Stimulated activated memory B cell treated with anti-CD40 and anti-IgM and Interleukin-4, amounts not matched to agents 10 μg/mL and 1 μg/mL and 100 μg/mL, for 72 hours (primary cell): ENCODE results near the gene CDH12.
"Not testable (repeated sequence)": the region's sequence is repeated elsewhere in the genome, so short reads cannot be mapped to it uniquely, and the experiment has no call there.

Experiments
- ATAC-seq: fragments of 150-1000 bp; cut with Tn5 transposase; 2 replicates; pipeline ENCODE4 v1.10.0; 2021
- H3K27ac Mint-ChIP-seq: one replicate; pipeline ENCODE4 v1.8.0; 2022; ENCODE audit warnings: mild to moderate bottlenecking, mixed read lengths
- H3K27me3 Mint-ChIP-seq: one replicate; pipeline ENCODE4 v1.8.0; 2022; ENCODE audit warnings: mixed read lengths
- H3K36me3 Mint-ChIP-seq: one replicate; pipeline ENCODE4 v1.8.0; 2022; ENCODE audit warnings: mixed read lengths
- H3K4me1 Mint-ChIP-seq: one replicate; pipeline ENCODE4 v1.8.0; 2022; ENCODE audit warnings: mixed read lengths
- H3K4me3 Mint-ChIP-seq: one replicate; pipeline ENCODE4 v1.8.0; 2022; ENCODE audit warnings: mild to moderate bottlenecking, moderate library complexity, mixed read lengths
- H3K9me3 Mint-ChIP-seq: one replicate; pipeline ENCODE4 v1.8.0; 2022; ENCODE audit warnings: mixed read lengths

CDH12 gene

GRCh38 chr5:22213703-22214495, 639.2 kb downstream of the CDH12 start:
- H3K36me3 Mint-ChIP-seq, H3K27ac Mint-ChIP-seq, H3K4me1 Mint-ChIP-seq, ATAC-seq, H3K9me3 Mint-ChIP-seq, H3K4me3 Mint-ChIP-seq, H3K27me3 Mint-ChIP-seq: not testable (repeated sequence)

GRCh38 chr5:22212254-22212991, 640.7 kb downstream of the CDH12 start:
- not testable (repeated sequence) for H3K4me1 Mint-ChIP-seq, ATAC-seq, H3K9me3 Mint-ChIP-seq, H3K27ac Mint-ChIP-seq, H3K4me3 Mint-ChIP-seq, H3K36me3 Mint-ChIP-seq, H3K27me3 Mint-ChIP-seq

DNA sequence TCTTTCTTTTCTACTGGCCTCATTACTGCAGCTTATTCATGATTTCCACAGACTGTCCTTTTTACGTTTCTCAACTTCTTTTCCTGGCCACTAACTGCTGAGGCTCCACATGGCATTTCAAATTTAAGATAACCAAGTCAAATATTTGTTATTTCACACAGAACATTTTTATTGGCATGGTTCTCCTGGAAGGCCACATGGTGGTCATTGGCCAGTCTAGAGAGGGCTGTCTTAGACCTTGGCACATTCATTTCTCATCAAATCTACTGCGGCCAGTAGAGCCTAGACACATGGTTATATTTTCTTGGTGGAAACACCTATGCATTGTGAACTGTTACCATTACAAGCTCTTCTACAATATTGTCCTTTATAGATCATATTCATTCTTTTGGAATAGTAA, 644.7 kb downstream of the CDH12 start:
- H3K4me3 Mint-ChIP-seq, ATAC-seq, H3K27ac Mint-ChIP-seq: not testable (repeated sequence)

GRCh38 chr5:22188651-22189050, 664.5 kb downstream of the CDH12 start:
- H3K27me3 Mint-ChIP-seq, H3K27ac Mint-ChIP-seq, H3K36me3 Mint-ChIP-seq, H3K4me1 Mint-ChIP-seq, H3K9me3 Mint-ChIP-seq, ATAC-seq, H3K4me3 Mint-ChIP-seq: not testable (repeated sequence)

More for the DNA sequence above, 644.7 kb downstream of the CDH12 start:
- H3K4me1 Mint-ChIP-seq, H3K36me3 Mint-ChIP-seq, H3K9me3 Mint-ChIP-seq, H3K27me3 Mint-ChIP-seq: not testable (repeated sequence)

- H3K4me1 Mint-ChIP-seq, H3K27me3 Mint-ChIP-seq: not testable (repeated sequence)
These were observed 665.4 kb downstream of the CDH12 start for GRCh38 chr5:22187632-22188228.

DNA sequence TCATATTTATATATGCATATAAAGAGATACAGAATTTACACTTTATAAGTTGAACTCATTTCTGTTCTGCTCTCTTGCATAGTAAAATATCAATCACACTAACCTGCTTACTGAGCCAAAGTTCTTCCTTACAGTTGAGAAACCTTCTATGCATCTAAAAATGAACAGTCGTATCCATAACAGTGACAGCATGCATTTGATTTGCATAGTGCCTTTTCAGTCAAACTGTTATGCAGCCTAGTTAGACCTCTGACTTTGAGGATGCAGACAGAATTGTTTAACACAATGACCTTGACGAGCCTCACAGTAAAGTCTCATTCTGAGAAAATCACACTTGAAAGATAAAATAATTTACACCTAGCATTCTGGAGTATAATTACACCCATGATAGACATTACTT, 683.9 kb downstream of the CDH12 start:
- H3K4me1 Mint-ChIP-seq, H3K27ac Mint-ChIP-seq, H3K9me3 Mint-ChIP-seq, H3K27me3 Mint-ChIP-seq, ATAC-seq, H3K36me3 Mint-ChIP-seq, H3K4me3 Mint-ChIP-seq: not testable (repeated sequence)

More at GRCh38 chr5:22187632-22188228, 665.4 kb downstream of the CDH12 start:
- not testable (repeated sequence) for H3K9me3 Mint-ChIP-seq, H3K27ac Mint-ChIP-seq, ATAC-seq, H3K4me3 Mint-ChIP-seq, H3K36me3 Mint-ChIP-seq

- H3K36me3 Mint-ChIP-seq, H3K4me3 Mint-ChIP-seq, ATAC-seq, H3K4me1 Mint-ChIP-seq, H3K27me3 Mint-ChIP-seq, H3K27ac Mint-ChIP-seq, H3K9me3 Mint-ChIP-seq: not testable (repeated sequence)
These were observed 684.4 kb downstream of the CDH12 start for GRCh38 chr5:22168704-22169103.

DNA sequence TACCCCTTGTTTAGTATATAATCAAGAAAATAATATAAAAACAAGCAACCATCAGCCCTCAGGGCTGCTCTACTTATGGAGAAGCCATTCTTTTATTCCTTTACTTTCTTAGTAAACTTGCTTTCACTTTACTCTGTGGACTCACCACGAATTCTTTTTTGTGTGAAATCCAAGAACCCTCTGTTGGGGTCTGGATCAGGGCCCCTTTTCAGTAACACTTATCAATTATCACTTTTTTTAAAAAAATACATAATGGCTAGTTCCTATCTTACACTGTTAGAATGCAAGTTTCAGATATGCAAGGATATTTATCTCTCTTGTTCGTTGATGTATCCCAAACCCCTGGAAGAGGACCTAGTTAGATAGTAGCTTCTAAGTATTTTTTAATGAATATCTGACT, 687.2 kb downstream of the CDH12 start:
- not testable (repeated sequence) for H3K36me3 Mint-ChIP-seq, H3K27ac Mint-ChIP-seq, ATAC-seq, H3K4me3 Mint-ChIP-seq, H3K9me3 Mint-ChIP-seq, H3K27me3 Mint-ChIP-seq, H3K4me1 Mint-ChIP-seq

DNA sequence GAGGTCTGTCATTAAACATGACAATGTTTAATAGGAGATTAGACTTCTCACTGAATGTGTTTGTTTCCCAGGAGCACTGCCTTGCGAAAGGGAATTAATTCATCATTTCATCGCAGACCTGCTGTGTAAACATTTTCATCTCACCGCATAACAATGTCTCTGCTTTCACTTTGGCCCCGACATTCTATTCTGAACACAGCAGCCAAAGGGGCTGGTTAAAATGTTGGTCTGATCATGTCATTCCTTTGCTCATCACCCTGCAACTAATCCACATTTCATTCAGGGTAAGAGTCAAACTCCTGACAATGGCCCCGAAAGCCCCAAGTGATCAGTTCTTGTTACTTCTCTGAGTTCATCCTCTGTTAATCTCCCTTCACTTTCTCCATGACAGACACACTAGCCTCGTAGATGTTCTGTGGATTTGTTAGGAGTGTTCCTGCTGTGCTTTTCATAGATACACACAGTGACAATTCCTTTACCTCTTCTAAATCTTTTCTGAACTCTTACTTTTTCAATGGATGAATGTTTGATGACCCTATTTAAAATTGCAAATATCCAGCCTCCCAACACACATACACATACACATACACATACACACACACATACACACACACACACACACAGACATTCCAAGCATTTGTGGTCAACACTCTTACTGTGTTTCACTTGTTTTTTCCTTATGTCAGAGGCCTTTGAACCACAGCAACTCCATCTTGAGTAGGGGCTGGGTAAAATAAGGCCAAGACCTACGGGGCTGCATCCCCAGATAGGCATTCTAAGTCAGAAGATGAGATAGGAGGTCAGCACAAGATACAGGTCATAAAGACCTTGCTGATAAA, 688.0 kb downstream of the CDH12 start:
- not testable (repeated sequence) for H3K9me3 Mint-ChIP-seq, ATAC-seq

DNA sequence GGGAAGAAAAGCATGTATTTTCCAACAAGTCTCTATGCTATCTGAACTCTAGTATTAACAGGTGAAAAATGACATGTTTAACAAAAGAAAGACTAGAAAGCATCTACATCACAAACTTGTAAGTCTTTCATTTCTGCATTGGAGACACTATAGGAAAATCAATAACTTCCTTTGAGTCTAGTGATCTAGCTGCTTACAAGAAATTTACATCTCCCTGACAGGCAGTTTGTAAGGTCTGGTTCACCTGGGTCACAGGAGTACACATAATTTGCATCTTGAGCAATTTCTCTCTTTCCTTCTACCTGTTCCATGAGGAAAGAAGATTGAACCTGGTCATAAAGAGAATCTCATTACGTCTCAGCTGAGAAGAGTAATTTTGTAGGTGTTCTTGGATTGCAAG, 696.2 kb downstream of the CDH12 start:
- ATAC-seq, H3K27me3 Mint-ChIP-seq, H3K4me1 Mint-ChIP-seq, H3K27ac Mint-ChIP-seq, H3K9me3 Mint-ChIP-seq, H3K4me3 Mint-ChIP-seq, H3K36me3 Mint-ChIP-seq: not testable (repeated sequence)

More for the DNA sequence above, 688.0 kb downstream of the CDH12 start:
- H3K36me3 Mint-ChIP-seq, H3K27ac Mint-ChIP-seq, H3K27me3 Mint-ChIP-seq, H3K4me3 Mint-ChIP-seq, H3K4me1 Mint-ChIP-seq: not testable (repeated sequence)

GRCh38 chr5:22154779-22155178, 698.4 kb downstream of the CDH12 start:
- H3K27ac Mint-ChIP-seq, H3K36me3 Mint-ChIP-seq, H3K27me3 Mint-ChIP-seq, H3K4me1 Mint-ChIP-seq, H3K4me3 Mint-ChIP-seq, H3K9me3 Mint-ChIP-seq, ATAC-seq: not testable (repeated sequence)

- not testable (repeated sequence) for H3K4me3 Mint-ChIP-seq, H3K36me3 Mint-ChIP-seq, ATAC-seq, H3K4me1 Mint-ChIP-seq, H3K27ac Mint-ChIP-seq, H3K9me3 Mint-ChIP-seq, H3K27me3 Mint-ChIP-seq
These were observed 701.3 kb downstream of the CDH12 start for GRCh38 chr5:22151801-22152200.

DNA sequence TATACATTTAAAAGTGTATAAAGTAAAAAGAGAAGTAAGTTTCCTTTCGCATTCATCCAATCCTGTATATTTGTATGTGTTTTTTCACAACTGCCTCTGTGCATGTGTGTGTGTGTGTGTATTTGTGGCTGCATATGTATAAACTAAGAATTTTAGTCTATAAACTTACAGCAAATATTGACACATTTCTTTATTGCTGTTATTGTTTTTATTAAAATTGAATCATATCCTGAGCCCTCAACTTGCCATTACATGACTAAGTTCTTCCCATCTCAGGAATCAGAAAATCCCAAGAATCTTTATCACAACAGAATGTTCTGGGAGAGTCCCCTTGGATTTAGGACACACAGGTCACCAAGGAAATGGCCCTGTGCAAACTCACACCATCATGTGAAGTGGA, 712.7 kb downstream of the CDH12 start:
- not testable (repeated sequence) for H3K36me3 Mint-ChIP-seq, H3K4me3 Mint-ChIP-seq, H3K4me1 Mint-ChIP-seq, ATAC-seq, H3K27me3 Mint-ChIP-seq, H3K27ac Mint-ChIP-seq, H3K9me3 Mint-ChIP-seq

DNA sequence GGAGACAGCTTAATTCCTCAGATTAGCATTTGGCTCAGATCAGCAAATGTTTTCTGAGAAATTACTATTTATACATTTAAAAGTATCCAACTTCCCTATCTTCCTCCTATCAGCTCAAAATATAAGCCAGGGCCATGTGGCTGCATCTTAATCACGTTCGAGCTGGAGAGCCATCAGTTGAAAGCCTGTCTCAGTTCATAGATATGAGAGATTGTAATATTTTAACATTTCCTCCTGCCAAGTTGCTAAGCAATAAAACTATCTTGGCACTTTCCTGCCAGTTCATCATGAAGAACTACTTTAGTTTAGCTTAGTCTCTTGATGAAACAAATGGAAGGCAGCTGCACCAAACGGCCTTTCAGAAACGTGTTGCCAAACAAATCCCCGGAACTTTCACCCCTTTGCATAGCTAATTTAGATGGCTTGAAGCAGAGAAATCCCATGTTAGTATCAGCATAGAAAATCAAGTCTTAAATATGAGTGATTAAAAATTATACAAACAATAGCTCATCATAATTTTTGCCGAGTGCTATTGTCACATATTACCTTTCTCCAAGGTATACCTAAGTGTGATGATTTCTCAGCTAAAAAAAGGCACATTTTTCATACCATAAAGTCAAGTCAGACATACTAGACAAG, 713.4 kb downstream of the CDH12 start:
- not testable (repeated sequence) for H3K27me3 Mint-ChIP-seq, H3K36me3 Mint-ChIP-seq, H3K4me1 Mint-ChIP-seq, H3K9me3 Mint-ChIP-seq, H3K27ac Mint-ChIP-seq, ATAC-seq, H3K4me3 Mint-ChIP-seq

GRCh38 chr5:22111320-22111719, 741.8 kb downstream of the CDH12 start:
- H3K9me3 Mint-ChIP-seq: no peaks in the 10 kb centered on the region

More at GRCh38 chr5:22111320-22111719, 741.8 kb downstream of the CDH12 start:
- Mint-ChIP-seq H3K4me3 (no peak overlapping the region), H3K27ac (no peak overlapping the region), H3K36me3 (no peaks in the 10 kb centered on the region), H3K4me1 (no peaks in the 10 kb centered on the region), H3K27me3 (no peaks in the 10 kb centered on the region)
- ATAC-seq: no peak
